HG03558 (cell line): Measurements from ENCODE around the gene DNAH2.

Source experiments
- ATAC-seq: cut with Tn5 transposase; IDR thresholded peaks from one replicate; pipeline ENCODE4 v1.9.1; 2021; ENCODE audit warnings: moderate number of reproducible peaks; ENCODE audit not compliant: unreplicated experiment; ENCODE audit errors: extremely low read depth

Gene DNAH2

DNA sequence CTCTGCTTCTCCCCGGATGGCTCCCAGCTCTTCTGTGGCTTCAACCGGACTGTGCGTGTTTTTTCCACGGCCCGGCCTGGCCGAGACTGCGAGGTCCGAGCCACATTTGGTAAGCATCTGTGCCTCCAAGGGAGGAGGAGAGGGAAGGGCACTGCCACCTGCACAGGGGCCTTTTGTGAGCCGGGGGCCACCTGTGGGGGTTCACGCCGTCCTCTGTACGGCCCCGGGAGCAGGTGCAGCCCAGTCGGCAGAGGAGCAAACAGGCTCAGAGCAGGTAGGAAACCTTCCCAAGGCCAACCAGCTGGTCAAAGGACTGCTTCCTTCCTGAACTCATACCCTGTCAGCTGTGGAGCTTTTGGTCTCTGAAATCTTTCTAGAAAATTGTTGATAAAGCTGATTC is 15.9 kb upstream of the DNAH2 start:
- no peak for ATAC-seq

DNA sequence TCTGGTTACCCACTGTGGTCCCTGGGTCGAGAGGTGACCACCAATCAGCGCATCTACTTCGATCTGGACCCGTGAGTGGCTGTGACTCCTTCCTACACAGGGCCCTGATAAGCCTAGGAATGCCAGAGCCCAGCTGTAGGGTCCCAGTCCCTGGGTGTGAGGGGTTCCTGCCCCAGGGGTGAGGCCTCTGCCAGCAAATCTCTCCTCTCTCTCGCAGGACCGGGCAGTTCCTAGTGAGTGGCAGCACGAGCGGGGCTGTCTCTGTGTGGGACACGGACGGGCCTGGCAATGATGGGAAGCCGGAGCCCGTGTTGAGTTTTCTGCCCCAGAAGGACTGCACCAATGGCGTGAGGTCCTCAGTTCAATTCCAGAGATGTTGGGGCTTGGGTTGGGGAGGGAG is 14.8 kb upstream of the DNAH2 start:
- no peak for ATAC-seq

DNA sequence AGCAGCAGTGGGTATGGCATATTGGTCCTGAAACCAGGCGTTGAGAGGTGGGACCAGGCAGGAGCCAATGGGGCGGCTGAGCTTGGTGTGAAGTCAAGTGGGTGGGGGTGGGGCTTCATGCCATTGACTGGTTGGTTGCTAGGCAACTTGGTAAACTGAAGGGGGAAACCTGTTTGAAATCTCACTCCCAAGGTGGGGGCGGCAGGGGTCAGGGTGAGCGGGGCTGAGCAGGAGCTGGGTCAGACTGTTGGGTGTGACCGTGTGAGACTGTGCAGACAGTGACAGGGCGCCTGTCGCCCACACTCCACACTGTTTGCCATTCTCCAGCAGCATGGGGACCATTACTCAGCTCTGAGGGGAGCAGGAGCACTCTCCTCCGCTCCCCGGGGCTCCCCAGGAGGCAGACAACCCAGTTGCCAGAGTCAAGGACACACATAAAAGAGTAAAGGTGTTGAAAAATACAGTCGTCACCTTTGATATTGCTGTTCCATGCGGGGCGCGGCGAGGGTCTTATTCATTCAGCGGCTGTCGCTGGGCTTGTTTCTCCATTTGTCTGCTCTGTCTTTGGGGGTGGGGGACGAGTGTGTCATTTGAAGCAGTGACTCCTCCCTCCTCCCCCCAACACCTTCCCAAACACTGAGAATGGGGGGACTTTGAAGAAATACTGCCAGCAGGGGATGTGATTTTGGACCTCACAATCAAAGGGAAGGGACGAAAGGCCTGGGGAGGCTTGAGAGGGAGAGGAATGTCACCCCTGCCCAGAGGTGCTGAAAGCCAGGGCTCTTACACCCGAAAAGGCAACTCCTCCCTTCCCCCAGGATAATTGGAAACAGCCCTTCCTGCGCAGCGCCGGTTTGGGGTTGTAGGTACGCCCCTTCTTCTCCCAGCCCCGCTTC is 13.7 kb upstream of the DNAH2 start:
- no peak for ATAC-seq

DNA sequence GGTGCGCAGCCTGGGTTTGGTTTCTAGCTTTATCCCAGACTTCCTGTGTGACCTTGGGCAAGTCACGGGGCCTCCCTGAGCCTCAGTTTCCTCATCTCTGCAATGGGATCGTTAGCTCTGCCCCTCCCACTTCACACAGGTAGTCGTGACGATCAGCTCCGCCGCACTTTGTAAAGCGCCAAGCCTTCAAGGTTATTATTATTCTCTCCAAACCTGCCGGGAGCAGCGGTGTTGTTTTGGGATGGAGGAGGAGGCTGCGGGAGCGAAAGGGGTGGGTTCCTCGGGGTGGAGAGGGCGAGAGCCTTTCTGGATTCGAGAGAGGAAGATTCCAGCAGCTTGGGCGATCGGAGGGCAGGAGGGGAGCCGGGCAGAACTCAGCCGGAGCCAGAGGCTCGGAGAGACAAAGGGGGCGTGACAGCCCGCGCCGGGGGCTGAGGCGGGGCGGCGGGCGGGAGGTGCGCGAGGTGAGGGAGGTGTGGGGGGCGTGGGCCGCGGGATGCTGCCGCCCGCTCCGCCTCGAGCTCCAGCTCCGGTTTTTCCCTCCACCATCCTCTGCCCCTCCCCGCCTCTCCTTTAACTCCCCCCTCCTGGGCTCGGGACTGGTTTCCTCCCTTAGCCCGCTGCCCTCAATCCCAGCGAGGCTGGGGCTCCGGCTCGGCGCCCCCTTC is 12.8 kb upstream of the DNAH2 start, which contains the start of gene EFNB3:
EFNB3 (plus strand) TSS at position 602 of the 668 bp plus-strand sequence. CDS start 397 bp downstream, outside the sequence.
- no peak for ATAC-seq

DNA sequence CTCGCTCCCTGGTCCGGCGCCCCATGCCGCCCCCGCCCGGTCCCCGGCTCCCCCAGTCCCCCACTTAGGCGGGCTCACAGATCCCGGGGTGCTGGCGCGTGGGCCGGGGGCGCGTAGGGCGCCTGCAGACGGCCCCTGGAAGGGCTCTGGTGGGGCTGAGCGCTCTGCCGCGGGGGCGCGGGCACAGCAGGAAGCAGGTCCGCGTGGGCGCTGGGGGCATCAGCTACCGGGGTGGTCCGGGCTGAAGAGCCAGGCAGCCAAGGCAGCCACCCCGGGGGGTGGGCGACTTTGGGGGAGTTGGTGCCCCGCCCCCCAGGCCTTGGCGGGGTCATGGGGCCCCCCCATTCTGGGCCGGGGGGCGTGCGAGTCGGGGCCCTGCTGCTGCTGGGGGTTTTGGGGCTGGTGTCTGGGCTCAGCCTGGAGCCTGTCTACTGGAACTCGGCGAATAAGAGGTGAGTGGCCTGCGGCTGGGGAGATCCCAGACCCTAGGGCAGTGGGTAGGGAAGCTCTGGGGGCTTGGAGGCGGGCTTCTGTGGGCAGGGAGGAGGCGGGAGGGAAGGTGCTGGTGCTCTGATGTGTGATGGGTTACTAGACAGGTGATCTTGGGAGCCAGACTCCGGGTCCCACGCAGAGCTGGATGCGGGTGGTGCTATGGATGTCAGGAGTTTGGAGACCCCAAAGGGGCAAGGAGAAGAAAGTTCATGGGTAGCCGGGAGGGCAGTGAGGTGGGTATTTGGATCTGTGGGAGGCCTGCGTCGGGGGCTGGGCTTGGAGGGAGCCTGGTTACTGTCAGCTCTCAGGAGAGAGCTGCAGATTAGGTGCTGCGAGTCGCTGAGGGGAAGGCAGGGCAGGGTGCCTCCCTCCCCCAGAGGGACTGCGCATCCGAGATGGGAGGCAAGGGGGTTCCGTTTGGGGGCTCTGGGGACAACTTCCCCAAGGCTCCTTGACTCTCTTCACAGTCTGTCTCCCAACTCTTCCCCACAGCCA is 12.0 kb upstream of the DNAH2 start:
- ATAC-seq = no peak

DNA sequence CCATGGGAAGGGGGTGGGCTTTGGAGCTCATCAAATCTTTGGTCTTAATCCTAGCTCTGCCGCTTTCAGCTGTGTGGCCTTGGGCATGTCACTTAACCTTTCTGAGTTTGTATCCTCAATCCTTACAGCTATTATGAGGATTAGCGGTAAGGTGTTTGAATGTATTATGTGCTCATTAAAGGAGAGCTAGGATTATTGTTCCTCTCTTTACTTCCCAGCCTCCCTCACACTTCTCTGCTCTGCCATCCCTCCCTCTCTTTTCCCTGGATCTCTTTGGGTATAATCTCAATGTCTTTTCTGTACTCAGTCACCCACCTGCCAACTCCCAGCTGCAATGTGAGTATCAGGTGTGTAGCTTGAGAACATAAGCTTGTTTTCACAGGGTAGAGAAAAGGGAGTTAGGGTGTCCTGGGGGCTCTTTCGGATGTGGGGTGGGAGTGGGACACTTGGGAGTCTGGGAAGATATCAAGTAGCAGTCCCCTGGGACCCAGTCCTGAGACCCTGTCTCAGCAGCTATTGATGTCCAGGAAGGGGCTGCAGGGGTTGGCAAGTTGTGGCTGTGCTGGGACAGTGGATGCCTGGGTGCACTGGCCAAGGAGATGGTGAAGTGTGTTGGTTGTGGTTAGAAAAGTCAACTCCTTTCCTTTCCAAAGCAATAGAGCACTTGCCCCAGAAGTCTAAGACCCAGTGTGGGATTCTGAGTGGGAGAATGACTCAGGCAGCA is 10.8 kb upstream of the DNAH2 start:
- ATAC-seq = no peak

DNA sequence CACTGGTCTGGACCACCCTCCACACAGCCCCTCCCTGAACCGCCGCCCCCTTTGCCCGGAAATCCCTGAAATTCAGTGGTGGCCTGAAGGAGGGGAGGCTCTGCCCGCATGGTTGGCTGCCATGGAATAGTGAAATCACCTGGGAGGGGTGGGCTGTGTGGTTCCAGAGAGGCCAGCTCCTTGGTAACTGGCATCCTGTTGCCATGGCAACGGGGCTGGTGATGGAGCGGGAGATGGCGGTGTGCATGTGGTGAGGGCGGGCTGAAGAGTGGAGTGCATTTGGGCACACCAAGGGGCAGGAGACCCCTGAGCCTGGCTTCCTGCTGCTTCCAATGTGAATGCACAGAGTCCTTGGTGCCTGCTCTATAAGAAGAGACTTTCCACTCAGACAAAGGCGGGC is 10.1 kb upstream of the DNAH2 start:
- ATAC-seq = no peak

DNA sequence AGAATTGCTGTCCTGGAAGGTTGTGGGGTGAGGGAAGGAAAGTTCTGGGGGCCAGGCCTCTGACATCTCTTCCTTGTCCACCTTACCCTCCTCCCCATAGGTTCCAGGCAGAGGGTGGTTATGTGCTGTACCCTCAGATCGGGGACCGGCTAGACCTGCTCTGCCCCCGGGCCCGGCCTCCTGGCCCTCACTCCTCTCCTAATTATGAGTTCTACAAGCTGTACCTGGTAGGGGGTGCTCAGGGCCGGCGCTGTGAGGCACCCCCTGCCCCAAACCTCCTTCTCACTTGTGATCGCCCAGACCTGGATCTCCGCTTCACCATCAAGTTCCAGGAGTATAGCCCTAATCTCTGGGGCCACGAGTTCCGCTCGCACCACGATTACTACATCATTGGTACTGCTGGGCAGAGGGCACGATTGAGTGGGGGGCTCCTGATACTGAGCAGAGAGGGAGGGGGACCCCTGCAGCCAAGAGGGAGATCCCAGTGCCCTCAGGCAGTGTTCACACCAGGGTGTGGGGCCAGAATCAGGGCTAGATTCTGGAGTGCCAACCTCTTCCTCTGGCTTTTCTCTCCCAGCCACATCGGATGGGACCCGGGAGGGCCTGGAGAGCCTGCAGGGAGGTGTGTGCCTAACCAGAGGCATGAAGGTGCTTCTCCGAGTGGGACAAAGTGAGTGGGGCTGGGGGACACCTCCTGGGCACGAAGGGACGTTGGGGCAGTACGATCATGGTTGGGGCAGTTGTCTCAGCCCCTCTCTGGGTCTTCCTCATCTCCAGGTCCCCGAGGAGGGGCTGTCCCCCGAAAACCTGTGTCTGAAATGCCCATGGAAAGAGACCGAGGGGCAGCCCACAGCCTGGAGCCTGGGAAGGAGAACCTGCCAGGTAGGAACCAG is 9.4 kb upstream of the DNAH2 start:
- no peak for ATAC-seq

DNA sequence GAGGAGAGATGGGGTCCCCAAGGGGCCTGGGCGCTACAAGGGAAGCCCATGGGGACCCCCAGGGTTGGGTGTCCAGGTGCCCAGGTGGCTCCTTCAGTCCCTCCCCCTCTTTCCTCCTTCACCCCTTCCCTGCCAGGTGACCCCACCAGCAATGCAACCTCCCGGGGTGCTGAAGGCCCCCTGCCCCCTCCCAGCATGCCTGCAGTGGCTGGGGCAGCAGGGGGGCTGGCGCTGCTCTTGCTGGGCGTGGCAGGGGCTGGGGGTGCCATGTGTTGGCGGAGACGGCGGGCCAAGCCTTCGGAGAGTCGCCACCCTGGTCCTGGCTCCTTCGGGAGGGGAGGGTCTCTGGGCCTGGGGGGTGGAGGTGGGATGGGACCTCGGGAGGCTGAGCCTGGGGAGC is 8.5 kb upstream of the DNAH2 start:
- ATAC-seq = no peak

DNA sequence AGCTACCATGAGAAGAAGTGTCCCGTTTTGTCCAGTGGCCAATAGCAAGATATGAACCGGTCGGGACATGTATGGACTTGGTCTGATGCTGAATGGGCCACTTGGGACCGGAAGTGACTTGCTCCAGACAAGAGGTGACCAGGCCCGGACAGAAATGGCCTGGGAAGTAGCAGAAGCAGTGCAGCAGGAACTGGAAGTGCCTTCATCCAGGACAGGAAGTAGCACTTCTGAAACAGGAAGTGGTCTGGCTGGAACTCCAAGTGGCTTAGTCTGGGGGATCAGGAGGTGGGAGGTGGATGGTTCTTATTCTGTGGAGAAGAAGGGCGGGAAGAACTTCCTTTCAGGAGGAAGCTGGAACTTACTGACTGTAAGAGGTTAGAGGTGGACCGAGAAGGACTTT is 7.2 kb upstream of the DNAH2 start:
- ATAC-seq = no peak

DNA sequence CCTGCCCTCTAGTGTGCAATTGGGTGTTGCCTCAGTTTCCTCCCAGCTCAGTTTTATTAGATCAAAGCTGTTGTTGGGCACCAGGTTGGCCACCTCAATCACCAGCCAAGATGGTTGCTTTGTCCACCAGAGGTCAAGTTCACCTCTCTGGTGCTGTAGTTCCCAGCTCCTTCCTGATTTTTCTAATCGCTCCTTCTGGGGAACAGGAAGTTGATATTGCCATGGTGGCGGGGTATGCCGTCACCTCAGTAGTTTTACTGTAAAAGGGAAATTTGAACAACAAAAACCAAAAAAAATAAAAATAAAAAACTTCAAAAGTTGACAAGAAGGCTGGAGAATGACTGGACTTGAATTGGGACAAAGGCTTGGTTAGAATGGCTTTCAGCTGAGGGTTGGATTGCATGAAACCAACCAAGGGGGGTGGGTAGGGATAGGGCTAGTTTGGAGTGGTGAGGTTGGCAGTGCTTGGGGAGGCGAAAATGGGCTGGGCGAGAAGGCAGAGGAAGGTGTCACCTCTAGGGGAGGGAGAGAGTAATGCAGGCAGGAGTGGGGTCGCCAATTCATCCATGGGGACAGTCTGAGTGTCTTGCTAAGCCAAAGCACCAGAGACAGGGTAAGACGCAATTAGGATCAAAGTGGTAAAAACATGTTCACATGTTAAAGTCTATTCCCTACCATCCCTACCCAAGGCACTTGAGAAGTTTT is 6.3 kb upstream of the DNAH2 start:
- no peak for ATAC-seq

DNA sequence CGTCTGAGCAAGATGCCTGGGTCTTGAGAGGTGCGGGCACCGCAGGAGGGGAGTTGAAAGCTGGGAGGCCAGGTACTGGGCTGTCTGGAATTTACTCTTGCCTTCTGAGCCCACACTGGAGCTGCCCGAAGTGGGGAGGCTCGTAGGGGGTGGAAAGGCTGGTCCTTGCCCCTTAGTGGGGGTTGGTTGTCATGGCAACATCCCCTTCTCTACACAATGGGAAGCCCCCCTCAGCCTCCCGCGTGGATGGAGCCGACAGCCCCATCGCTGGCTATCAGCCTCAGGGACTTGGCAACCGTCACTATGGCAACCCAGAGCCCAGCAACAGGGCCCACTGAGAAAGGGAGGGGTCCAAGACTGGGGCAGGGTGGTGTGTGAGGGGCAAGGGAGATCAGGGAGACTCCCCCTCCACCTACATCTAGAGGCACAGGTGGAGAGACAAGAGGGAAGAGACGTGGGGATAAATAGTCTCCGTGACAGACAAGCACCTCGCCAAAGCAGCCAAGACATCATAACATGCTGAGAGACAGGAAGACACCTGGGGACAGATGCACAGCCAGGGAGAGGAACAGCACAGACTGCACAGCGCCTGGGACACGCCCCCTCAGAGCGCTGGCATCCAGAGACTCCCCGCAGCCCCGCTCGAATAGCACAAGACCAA is 5.3 kb upstream of the DNAH2 start:
- no peak for ATAC-seq

DNA sequence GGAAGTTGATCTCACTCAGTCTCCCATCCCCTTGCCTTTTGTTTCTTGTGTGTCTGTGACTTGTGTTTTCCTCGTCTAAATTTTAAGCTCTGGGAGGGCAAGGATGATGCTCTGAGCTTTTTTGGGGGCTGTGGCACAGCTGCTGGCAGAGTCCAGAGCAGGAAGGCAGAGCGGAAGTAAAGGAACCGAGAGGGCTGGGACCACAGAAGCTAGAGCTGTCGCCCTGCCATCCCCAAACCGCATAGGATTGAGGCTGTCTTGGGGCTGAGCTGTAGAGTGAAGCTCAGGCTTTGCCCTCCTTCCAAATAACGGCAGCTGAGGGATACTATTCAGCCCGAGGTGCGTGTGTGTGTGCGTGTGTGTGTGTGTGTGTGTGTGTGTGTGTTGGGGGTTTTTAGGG is 3.8 kb upstream of the DNAH2 start:
- no peak for ATAC-seq

DNA sequence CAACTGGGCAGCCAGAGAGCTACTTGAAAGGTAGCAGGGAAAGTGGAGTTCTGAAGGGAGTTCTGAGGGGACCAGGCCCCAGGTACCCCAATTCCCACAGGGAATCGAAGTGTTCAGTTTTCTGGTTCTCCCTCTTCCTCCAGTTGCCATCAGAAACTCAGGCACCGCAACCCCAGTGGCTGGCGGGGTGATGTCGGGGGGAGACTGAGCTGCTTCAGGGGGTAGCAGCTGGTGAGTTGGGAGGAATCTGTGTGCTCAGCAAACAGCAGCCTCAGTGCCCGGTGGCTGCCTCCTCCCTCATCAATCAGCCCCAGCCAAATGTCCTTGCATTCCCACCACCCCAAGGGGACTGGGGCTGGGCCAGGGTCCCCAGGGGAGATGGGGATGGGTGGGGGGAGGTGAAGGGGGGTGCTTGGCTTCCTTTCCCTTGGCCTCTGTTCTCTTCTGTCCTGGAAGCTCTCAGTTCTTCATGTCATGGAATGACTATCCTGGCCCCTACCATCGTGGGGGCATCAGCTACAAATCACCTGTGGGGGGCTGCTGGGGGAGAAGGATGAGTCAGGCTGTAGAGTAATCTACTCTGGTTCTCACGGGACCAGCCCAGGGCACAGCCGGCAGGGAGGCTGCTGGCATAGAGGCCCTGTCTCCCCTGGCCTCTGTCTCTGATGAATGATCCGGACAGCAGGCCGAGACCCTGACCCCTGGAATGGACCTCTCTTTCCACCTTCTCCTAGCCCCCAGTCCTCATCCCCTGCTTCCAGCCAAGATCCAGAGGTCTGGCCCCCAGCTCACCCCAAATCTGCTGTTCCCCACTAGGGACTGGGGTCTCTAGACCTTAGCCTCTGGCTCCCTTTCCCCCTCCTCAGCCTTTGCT is 2.6 kb upstream of the DNAH2 start:
- no peak for ATAC-seq

DNA sequence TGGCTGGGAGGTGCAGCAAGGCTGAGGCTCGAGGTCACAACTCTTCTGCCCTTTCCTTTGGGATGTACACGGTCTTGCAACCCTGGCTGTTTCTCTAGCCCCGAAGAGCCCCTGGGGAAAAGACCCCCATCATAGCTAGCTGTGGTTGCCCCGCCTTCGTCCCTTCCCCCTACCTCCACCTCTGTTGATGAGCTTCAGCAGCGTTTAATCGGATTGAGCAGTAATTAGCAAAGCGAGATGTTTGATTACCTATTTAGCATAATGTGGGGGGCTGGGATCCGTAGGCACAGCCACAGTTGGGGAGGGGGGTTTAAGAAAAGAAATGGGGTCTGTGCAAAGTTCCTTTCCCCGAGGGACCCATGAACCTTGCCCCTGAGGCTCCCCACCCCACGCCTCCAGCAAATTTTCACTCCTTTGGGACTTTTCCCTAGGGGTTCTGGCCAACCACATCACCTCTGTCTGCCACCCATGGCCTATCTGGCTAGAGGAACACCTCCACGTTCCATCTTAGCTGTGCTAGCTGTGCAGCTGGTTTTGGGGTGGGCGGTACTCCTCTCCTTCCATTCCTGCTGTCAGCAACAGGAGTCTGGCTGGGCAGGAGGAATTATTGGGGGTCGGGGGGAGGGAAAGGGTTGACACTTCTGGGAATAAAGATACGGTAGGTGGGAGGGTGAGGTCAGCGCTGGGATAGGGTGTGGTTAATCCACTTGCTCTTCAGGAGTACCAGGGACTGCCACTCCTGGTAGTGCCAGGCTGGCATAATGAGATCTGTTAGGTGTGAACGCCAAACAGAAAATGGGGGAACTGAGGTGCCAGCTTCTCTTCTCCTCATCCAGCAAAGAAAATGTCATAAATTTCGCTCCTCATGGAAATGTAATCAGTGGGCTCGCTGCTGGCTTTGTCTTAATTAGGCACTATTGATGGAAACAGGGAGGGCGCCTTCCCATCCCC is 1.3 kb upstream of the DNAH2 start:
- ATAC-seq = no peak
